HS-27A (cell line): ENCODE data around the gene CFAP206.
A peak's percentile ranks its signal among the peaks of the same experiment; 100 is the strongest.
"Not testable (repeated sequence)": the region's sequence is repeated elsewhere in the genome, so short reads cannot be mapped to it uniquely, and the experiment has no call there.

Experiments
- DNase-seq: peaks from one replicate; pipeline ENCODE4 v3.0.0-alpha.2; 2012; ENCODE audit warnings: low read depth, missing footprints

CFAP206 gene

GRCh38 chr6:87421576-87421975, 13.8 kb downstream of the CFAP206 start:
- no peak for DNase-seq

- DNase-seq = no peak
These were observed 19.0 kb downstream of the CFAP206 start for GRCh38 chr6:87426789-87427188.

GRCh38 chr6:87430499-87430898, 22.7 kb downstream of the CFAP206 start:
- no peak for DNase-seq

GRCh38 chr6:87431263-87431662, 23.5 kb downstream of the CFAP206 start:
- no peak for DNase-seq

GRCh38 chr6:87436435-87436834, 28.7 kb downstream of the CFAP206 start:
- DNase-seq = no peak

- no peak for DNase-seq
These were observed 33.9 kb downstream of the CFAP206 start for GRCh38 chr6:87441711-87442110.

GRCh38 chr6:87444362-87444761, 36.6 kb downstream of the CFAP206 start:
- no peak for DNase-seq

- DNase-seq = no peak
These were observed 57.3 kb downstream of the CFAP206 start for GRCh38 chr6:87465051-87465450.

- DNase-seq = peak; percentile 51
These were observed 65.0 kb downstream of the CFAP206 start, which contains the start of gene SLC35A1 for GRCh38 chr6:87472525-87473418. TSS of gene SLC35A1 (plus strand) at chr6:87472974. CDS start at chr6:87473004, 30 bp downstream.

- no peak for DNase-seq
These were observed 65.7 kb downstream of the CFAP206 start for GRCh38 chr6:87473419-87473903.

- DNase-seq = no peak
These were observed 74.2 kb downstream of the CFAP206 start for GRCh38 chr6:87481931-87482330.

GRCh38 chr6:87482366-87482765, 74.6 kb downstream of the CFAP206 start:
- no peak for DNase-seq

- no peak for DNase-seq
These were observed 76.2 kb downstream of the CFAP206 start for GRCh38 chr6:87483929-87484328.

GRCh38 chr6:87484491-87484890, 76.7 kb downstream of the CFAP206 start:
- no peak for DNase-seq

- DNase-seq = no peak
These were observed 79.8 kb downstream of the CFAP206 start for GRCh38 chr6:87487555-87487954.

- not testable (repeated sequence) for DNase-seq
These were observed 81.6 kb downstream of the CFAP206 start for GRCh38 chr6:87489326-87489725.

- DNase-seq = no peak
These were observed 87.1 kb downstream of the CFAP206 start for GRCh38 chr6:87494761-87495422.

GRCh38 chr6:87498048-87498447, 90.3 kb downstream of the CFAP206 start:
- DNase-seq = no peak

- DNase-seq = no peak
These were observed 94.2 kb downstream of the CFAP206 start for GRCh38 chr6:87501809-87502572.

- no peak for DNase-seq
These were observed 96.7 kb downstream of the CFAP206 start for GRCh38 chr6:87504441-87504840.
